HG02885 (cell line): ENCODE data around the gene RNF220.

ENCODE experiments used
- ATAC-seq: cut with Tn5 transposase; IDR thresholded peaks from one replicate; pipeline ENCODE4 v1.9.1; 2021; ENCODE audit warnings: mild to moderate bottlenecking; ENCODE audit not compliant: unreplicated experiment, poor library complexity

Gene RNF220

GRCh38 chr1:44513111-44513510 is 108.1 kb downstream of the RNF220 start:
- no peak for ATAC-seq

GRCh38 chr1:44514673-44515072 is 109.6 kb downstream of the RNF220 start:
- no peak for ATAC-seq

- no peak for ATAC-seq
Observed at GRCh38 chr1:44515416-44515815, 110.4 kb downstream of the RNF220 start.

- ATAC-seq: no peak
Observed at GRCh38 chr1:44519035-44519676, 114.1 kb downstream of the RNF220 start.

- ATAC-seq: no peak
Observed at GRCh38 chr1:44521378-44522080, 116.5 kb downstream of the RNF220 start.

GRCh38 chr1:44523593-44524591 is 118.8 kb downstream of the RNF220 start:
- no peak for ATAC-seq

- ATAC-seq: no peak
Observed at GRCh38 chr1:44524655-44525500, 119.8 kb downstream of the RNF220 start.

GRCh38 chr1:44526295-44527073 is 121.4 kb downstream of the RNF220 start:
- ATAC-seq: no peak

- peak; percentile 64 for ATAC-seq
Observed at GRCh38 chr1:44531785-44532566, 126.9 kb downstream of the RNF220 start.

GRCh38 chr1:44532567-44532944 is 127.5 kb downstream of the RNF220 start:
- no peak for ATAC-seq

GRCh38 chr1:44534771-44535170 is 129.7 kb downstream of the RNF220 start:
- no peak for ATAC-seq

GRCh38 chr1:44536357-44537209 is 131.5 kb downstream of the RNF220 start:
- no peak for ATAC-seq

GRCh38 chr1:44537538-44537937 is 132.5 kb downstream of the RNF220 start:
- ATAC-seq: no peak

GRCh38 chr1:44537956-44538355 is 132.9 kb downstream of the RNF220 start:
- ATAC-seq: no peak

GRCh38 chr1:44539991-44540730 is 135.1 kb downstream of the RNF220 start:
- no peak for ATAC-seq

GRCh38 chr1:44542420-44543063 is 137.5 kb downstream of the RNF220 start:
- no peak for ATAC-seq
